Brain pericyte (primary cell): ENCODE measurements around the gene ERICH4.
"Not testable (repeated sequence)": the region's sequence is repeated elsewhere in the genome, so short reads cannot be mapped to it uniquely, and the experiment has no call there.

Experiments used
- DNase-seq: peaks from one replicate; pipeline ENCODE4 v3.0.0-alpha.2; 2012; ENCODE audit warnings: low read depth, low spot score

Gene ERICH4

GRCh38 chr19:41442473-41443355 is at the start of gene ERICH4:
Gene ERICH4, plus strand, starts transcription at chr19:41443156. Its CDS starts 14 bp downstream, at chr19:41443170.
- no peak for DNase-seq

DNA sequence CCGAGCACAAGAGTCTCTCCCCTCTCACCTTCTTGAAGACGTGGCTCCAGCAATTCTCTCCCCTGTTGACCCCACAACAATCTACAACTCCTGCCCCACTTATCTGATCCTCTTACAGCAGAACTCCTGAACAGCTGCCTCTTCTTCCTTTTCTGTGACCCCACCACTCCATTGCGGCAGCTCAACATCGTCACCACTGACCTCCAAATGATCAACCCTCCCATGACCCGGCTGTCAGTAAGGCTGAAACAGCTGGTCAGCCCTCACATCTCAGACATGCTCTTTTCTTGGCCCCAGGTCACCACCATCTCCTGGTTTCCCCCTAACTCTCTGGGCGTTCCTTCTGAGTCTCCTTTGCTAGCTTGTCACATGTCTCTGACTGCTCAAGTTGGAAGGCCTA is 47.6 kb upstream of the ERICH4 start:
- DNase-seq = no peak

DNA sequence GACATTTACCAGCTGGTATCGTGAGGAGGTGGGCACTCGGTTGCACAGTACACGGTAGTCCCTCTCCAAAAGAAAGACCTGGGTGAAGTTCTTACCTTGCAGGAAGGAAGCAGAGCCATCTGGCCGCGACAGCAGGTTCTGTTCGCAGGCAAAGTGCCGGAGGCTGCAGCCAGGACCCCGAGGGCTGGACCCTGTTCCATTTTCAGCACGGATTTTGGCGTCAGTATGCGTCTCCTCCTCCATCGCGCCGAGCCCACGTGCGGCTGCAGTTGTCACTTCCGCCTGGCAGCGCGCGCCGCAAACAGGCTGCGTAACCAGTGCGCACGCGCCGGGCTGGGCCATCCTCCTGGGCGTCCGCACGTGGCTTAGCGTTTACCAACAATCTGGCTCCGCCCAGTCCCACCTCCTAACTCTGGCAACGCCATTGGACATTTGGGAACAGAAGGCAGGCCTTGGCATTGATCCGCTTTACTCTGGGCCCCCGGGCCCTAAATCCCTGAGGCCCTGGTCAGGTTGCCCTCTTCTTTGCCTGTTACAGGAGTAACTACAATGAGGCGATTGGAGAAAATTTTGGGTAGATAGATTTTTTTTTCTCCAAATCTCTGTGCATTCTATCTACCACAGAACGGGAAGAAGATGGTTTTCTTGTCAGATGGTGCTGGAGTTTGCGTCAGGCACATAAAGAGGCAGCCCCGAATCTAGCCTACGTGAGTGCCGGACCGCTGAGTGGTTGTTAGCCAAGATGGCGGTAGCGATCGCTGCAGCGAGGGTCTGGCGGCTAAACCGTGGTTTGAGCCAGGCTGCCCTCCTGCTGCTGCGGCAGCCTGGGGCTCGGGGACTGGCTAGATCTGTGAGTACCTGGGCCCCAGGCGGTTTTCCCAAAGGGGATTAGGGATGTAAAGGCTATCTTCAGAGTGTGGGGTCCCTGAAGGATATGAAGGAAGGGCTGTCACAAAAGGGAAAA is 45.6 kb upstream of the ERICH4 start, which contains the start of the genes BCKDHA and EXOSC5:
TSS of gene BCKDHA (plus strand) at position 733 of the 964 bp plus-strand sequence. CDS start at position 743, 10 bp downstream.
TSS of gene EXOSC5 (minus strand) at position 274 of the 964 bp plus-strand sequence. CDS start at position 243, 31 bp downstream.
- DNase-seq = peak; percentile 99

DNA sequence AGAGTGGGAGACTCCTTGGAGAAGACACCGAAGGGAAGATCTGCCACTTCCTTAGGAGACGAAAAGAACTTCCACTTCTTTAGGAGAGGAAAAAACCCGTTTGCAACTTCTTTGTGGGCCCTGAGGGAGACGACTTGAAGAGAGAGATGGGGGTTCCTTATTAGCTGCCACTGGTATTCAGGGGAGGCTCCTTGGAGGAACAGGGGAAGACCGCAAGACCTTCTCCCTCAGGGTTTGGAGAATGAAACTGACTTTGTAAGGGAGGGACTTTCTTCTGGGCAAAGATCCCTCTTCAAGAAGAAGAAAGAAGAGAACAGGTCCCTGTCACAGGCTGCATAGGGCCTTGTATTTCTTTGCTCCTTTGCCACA is 44.9 kb upstream of the ERICH4 start:
- no peak for DNase-seq

- no peak for DNase-seq
Measured at GRCh38 chr19:41398598-41398997, 44.4 kb upstream of the ERICH4 start.

GRCh38 chr19:41399091-41399490 is 43.9 kb upstream of the ERICH4 start:
- DNase-seq = no peak

DNA sequence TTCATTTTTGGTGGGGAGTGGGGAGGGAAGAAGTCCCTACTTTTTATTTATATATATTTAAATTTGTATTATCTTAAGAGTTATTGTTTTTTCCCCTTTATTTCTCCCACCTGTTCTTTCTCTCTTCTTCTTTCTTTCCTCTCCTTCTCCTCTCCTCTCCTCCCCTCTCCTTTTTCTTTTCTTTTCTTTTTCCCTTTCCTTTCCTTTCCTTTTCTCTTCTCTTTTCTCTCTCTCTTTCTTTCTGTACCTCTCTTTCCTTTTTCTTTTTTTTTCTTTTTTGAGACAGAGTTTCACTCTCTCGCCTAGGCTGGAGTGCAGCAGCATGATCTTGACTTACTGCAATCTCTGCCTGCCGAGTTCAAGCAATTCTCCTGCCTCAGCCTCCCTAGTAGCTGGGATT is 43.4 kb upstream of the ERICH4 start:
- no peak for DNase-seq

DNA sequence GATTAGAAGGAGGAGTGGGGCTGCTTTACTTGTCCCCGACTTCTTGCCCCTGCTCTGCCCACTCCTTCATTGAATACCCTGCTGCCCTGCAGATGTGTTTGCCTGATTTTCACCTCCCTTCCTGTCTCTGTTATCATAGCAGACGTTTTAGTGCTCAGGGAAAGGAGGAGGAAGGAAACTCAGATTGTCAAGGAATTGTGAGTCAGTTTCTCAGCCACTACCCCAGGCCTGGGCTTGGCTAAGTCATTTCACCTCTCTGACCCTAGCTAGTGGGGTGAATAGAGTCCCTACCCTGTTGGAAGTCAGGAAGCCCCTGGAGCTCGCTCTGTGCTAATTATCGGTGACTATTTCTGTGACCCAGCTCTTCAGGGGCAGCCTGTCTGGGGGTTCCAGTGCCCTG is 41.5 kb upstream of the ERICH4 start:
- no peak for DNase-seq

- no peak for DNase-seq
Measured at GRCh38 chr19:41402010-41402409, 40.9 kb upstream of the ERICH4 start.

DNA sequence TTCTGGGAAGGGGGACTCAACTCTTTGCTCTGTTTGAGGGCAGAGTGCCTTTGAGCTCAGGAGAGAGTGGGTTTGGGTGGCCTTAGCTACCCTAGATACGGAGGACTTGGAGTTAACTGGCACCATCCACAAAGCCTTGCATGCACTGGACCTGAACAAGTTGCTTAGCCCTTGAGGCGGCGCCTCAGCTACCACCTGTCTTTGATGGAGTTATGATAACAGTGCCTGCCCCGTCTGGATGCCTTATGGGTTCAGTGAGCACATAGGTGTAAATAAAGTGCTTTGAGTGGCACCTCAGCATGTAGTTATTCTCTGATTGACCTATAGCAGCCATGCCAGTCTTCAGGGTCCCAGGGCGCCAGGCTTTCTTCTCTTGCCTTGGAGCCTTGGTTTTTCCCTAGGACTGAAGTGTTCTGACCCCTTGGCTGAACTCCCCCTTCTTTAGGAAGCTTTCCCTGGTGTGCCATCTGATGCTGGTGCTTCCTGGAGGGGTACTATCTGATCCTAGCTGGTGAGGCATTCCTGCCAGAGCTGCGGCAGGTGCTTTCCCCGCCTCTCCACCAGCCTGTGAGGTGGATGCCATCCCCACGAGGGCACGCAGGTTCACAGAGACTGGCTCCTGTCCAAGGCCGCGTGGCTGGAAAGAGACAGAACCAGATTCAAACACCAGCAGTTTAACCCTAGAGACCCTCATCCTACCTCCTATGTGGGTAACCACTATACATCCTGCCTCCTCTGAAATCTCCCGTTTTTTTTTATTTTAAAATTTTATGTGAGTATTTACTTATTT is 39.6 kb upstream of the ERICH4 start:
- DNase-seq = no peak

DNA sequence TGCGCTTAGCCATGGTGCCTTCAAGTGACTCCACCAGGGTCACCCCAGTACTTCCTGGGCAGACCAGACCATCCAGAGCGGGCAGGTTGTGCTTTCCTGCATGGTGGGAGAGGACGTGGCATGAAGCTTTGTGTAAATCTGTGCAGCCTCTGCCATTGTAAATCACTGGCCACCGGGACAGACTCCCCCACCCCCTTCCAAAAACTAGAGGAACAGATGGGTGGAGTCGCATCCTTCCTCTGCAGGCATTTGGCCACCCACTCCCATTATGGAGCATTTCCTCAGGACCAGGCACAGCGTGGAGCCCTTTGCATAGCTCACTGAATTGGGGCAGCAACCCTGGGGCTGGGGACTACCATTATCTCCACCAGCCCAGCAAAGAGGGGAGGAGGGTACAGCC is 37.2 kb upstream of the ERICH4 start:
- no peak for DNase-seq

DNA sequence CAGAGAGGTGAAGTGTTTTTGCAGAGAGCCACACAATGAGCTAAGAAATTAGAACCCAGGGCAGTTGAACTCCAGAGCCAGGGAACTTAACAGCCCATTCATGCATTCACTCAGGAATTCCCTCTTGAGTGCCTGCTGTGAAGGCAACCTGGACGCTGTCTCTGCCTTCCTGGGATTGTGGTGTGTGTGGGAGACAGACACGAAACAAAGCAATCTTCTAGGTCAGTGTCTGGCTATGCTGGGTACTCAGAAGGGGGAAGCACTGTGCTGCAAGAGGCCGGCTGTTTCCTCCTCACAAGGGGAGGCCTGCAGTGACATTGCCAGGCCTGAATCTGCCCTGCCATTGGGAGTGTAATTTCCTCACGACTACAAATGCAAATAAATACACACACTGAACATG is 35.7 kb upstream of the ERICH4 start:
- no peak for DNase-seq

GRCh38 chr19:41408256-41408655 is 34.7 kb upstream of the ERICH4 start:
- DNase-seq = no peak

- DNase-seq = not testable (repeated sequence)
Measured at GRCh38 chr19:41408846-41409245, 34.1 kb upstream of the ERICH4 start.

DNA sequence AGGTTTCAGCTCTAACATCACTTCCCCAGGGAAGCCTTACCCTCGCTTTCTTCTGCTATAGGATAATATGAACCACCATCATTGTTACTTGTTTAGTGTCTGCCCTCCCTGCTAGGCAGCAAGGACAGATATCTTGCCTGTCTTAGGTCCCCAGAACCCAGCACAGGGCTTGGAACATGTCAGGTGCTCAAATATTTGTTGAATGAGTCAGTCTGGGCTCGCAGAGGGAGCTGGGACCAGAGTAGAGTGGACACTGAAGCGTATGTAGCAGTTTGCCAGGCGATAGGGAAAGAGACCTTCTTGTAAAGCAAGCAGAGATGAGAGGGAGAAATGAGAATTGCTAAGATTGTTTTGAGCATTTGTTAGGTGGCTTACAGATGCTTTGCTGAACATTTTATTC is 33.7 kb upstream of the ERICH4 start:
- DNase-seq = no peak

- no peak for DNase-seq
Measured at GRCh38 chr19:41410336-41411054, 32.5 kb upstream of the ERICH4 start.

GRCh38 chr19:41411100-41411967 is 31.6 kb upstream of the ERICH4 start:
- DNase-seq = no peak

GRCh38 chr19:41411968-41412265 is 31.0 kb upstream of the ERICH4 start:
- DNase-seq = no peak

- DNase-seq = no peak
Measured at GRCh38 chr19:41412953-41413352, 30.0 kb upstream of the ERICH4 start.

DNA sequence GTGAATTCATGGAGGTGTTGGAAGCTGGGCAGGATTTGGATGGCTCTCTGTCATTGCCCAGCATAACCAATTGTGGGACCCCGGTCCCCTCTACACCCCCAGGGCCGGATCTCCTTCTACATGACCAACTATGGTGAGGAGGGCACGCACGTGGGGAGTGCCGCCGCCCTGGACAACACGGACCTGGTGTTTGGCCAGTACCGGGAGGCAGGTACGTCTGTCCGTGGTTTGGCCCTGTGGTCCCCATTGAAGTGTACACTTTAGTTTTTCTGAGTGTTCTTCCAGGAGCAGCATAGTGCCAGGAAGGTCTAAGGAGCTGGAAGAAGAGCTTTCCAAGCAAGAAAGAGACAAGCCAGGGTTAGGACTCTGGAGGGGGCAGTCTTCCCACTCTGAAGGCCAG is 29.0 kb upstream of the ERICH4 start:
- no peak for DNase-seq
